ENCODE data around the gene INPP5A.

INPP5A gene

GRCh38 chr10:132631338-132631735 lies 93.8 kb downstream of the INPP5A start:
- DNase-seq (ENCODE audit: low spot score): no peak

- no peak for DNase-seq (ENCODE audit: low spot score)
These were observed 94.5 kb downstream of the INPP5A start for GRCh38 chr10:132632091-132632561.

GRCh38 chr10:132632851-132633684 lies 95.5 kb downstream of the INPP5A start:
- no peak for DNase-seq (ENCODE audit: low spot score)

DNA sequence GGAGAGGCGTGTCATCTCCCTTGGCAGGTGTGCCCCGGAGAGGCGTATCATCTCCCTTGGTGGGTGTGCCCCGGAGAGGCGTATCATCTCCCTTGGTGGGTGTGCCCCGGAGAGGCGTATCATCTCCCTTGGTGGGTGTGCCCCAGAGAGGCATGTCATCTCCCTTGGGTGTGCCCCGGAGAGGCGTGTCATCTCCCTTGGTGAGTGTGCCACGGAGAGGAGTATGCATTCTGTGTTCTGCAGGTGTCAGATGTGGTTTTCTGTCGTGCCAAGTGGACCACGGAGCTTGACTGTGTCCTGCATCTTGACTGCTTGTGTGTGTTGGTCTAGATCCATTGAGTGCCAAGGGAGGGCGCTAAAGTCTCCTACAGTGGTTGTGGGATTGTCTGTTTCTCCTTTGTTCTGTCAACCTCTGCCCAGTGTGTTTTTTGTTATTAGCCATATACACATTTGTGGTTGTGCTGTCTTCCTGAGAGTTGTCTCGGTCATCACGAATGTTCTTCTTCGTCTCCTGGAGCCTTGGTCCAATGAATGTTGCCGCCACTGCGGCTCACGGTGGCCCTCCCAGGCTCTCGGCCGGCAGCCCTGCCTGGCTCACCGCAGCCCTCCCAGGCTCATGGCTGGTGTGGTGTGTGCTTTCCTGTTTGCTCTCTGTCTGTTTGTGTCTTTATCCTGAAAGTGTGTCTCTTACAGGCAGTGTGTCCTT lies 96.8 kb downstream of the INPP5A start:
- no peak for DNase-seq (ENCODE audit: low spot score)

DNA sequence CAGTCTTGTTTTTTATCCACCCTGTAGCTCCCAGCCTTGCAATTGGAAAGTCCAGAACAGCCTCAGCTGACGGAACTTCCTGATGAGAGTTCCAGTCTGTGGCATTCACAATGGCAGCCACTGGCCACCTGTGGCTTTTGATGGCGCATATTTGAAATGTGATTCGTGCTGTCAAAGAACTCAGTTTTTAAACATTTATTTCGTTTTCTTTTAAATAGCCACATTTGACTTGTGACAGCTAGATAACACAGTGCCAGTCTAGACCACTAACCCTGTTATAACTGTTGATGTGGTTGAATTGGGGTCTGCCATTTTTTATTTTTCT lies 97.3 kb downstream of the INPP5A start:
- no peak for DNase-seq (ENCODE audit: low spot score)

GRCh38 chr10:132636358-132636757 lies 98.8 kb downstream of the INPP5A start:
- no peak for DNase-seq (ENCODE audit: low spot score)

GRCh38 chr10:132637477-132638129 lies 100.0 kb downstream of the INPP5A start:
- DNase-seq (ENCODE audit: low spot score): peak; percentile 81

DNA sequence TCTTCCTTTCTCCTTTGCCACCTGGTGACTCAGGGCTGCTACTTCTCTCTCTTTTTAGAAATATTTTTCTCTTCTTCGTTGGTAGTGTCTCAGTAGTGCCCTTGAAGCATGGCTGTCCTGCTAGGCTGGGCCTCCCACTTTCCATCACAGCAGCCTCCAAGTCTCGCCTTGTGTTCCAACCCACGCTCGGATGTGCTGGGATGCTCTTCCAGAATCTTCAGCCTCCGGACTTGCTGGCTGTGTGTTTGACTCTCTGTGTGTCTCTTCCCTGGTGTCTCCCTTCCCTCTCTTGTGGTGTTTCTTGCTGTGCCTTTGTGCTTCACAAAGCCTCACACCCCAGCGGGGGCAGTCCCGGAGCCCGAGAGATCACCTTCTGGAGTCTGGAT lies 100.5 kb downstream of the INPP5A start:
- DNase-seq (ENCODE audit: low spot score): no peak

DNA sequence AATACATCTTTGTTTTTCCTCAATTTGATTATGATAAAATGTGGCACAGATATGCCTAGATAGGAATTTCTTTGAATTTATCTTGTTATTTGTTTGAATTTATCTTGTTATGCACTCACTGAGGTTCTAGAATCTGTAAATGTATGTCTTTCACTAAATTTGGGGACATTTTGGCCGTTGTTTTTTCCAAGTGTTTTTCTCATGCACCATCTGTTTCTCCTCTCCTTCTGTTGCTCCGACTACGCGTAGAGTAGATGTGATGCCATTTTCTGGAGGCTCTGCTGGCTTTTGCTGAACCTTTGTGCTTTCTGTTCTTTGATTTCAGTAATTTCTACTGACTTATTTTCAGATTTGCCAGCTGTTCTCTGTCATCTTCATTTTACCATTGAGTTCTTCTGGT lies 101.9 kb downstream of the INPP5A start:
- DNase-seq (ENCODE audit: low spot score): no peak

GRCh38 chr10:132640326-132641125 lies 102.9 kb downstream of the INPP5A start:
- no peak for DNase-seq (ENCODE audit: low spot score)

DNA sequence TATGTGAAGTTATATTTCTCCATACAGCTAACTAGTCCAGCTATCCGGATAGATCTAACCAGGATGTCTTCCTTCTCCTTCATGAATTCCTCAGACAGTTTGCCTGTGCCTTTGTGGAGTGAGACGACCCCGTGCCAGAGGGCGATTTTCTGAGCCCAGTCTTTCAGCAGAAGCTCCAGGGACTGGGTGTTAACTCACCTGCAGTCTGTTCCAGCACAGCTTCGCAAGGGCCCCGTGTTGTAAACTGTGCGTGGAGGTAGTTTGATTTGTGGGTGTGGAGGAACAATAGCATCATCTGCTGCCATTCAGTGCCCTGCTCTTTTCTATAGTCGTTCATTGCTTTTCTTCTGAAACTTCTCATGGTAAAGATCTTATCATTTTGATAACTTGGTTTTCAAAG lies 103.8 kb downstream of the INPP5A start:
- DNase-seq (ENCODE audit: low spot score): no peak

DNA sequence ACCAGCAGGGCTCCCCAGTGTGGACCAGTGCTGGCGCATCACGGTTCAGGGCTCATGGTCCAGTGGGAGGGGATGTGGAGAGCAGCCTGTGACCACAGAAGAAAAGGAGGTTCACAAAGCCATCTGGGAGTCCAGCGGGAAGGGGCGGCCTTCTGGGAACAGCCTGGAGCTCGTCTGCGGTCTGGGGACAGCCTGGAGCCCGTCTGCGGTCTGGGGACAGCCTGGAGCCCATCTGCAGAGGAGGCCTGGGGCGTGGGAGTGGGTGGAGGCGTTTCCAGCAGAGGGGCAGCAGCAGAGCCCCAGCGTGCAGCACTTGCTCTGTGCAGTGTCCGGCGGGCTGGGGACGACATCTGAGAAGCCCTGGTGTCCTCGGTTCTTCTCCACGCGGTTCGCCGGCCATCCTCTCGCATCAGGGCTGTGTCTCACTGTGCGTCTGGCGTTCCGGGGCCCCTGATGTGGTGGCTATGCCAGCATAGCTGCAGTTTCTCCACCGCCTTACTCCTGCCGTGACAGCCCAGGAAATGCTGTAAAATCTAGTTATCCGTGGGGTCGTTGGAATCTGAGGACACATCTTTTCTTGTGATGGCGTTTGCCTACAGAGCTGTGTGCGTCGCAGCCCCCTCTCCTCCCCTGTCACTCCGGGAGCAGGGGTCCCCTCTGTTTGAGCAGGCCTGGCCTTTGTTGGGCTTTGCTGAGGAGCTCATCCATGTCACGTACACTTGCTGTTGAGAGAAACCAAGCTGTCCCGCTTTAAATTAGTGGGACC lies 104.6 kb downstream of the INPP5A start:
- DNase-seq (ENCODE audit: low spot score): no peak

GRCh38 chr10:132642732-132643008 lies 105.1 kb downstream of the INPP5A start:
- DNase-seq (ENCODE audit: low spot score): no peak

DNA sequence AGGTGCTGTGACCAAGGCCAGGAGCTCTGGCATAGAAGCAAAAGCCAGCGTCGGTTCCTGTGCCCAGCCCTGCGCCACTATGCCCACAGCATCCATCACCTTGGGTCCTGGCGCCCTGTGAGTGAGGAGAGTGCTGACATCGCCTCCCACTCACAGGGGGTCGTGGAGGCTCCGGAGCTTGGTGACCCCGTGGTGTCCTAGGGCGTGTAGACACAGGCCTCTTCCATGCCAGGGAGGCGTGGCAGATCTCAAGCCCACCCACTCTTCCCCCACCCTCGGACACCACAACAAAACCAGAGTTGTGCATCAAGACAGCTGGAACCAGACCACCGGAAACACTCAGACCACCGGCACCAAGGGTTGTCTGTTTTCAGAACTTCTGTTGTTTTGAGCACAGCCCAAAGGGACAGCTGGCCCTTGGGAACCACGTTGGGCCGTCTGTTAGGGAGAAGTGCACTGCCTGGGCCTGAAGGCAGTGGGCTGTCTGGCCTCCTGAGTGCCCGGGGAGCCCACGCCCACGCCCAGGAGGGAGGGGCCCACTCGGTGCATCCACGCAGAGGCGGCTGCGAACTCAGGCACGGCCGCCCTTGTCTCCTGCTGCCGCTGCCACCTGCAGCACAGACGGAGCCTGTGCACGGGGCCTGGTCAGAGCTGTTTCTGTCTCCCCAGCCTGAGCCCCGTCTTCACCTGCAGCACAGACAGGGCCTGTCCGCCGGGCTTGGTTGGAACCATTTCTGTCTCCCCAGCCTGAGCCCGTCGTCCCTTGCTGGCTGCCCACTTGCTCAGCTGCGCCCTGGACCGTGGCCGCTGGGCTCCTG lies 106.3 kb downstream of the INPP5A start:
- peak; percentile 68 for DNase-seq (ENCODE audit: low spot score)

DNA sequence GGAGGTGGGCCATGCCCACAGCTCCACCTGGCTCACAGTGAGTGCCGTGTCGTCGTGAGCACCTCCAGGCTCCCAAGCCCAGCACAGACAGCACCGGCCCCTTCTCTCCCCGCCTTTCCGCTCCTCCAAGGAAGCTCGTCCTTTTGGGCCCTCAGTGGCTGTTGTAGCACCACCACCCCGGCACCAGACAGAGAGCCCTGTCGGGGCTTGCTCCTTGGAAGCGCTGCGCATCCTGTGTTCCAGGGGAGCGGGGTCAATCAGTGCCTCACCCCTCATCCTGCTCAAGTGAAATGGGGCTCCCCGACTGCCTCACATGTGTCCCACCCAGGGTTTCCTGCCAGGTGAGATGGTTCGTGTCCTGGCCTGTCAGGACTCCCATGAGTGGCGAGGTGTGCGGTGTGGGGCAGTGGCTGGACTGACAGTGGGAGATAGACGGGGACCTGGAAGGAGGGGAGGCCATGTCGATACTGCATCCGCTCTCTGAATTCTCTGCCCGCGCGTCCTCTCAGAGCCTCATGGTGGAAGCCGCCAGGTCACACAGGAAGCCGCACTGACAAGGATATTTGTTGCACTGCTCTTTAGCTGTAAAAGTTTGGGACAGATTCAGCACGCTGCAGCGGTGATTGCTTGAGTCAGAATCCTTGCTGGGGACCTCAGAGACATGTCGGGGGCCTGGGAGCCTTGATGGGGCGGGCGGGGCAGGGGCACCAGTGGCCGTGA lies 107.1 kb downstream of the INPP5A start:
- DNase-seq (ENCODE audit: low spot score): no peak

DNA sequence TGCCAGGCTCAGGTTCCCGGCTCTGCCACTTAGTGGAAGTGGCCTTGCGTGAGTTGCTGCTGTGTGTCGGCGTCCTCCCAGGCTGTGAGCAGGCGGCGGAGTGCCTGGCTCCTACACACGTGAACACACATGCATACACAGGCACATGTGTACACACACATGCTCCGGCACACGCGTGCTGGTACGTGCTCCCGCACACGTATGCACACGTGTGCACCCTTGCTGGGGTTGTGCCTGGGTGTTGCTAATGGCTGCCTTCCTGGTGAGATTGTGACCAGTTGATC lies 107.6 kb downstream of the INPP5A start:
- no peak for DNase-seq (ENCODE audit: low spot score)

- DNase-seq (ENCODE audit: low spot score): no peak
These were observed 108.2 kb downstream of the INPP5A start for GRCh38 chr10:132645630-132646442.

GRCh38 chr10:132646443-132647097 lies 109.0 kb downstream of the INPP5A start:
- no peak for DNase-seq (ENCODE audit: low spot score)

GRCh38 chr10:132647424-132647823 lies 109.8 kb downstream of the INPP5A start:
- DNase-seq (ENCODE audit: low spot score): no peak
